AML-193 (cell line): ENCODE measurements around the gene ZFYVE19.
"Not testable (repeated sequence)": the region's sequence is repeated elsewhere in the genome, so short reads cannot be mapped to it uniquely, and the experiment has no call there.

Experiments used
- DNase-seq, 2 experiments: peaks; one replicate each; lab custom pipeline; 2025; lab: John Stamatoyannopoulos, UW

The ZFYVE19 gene

DNA sequence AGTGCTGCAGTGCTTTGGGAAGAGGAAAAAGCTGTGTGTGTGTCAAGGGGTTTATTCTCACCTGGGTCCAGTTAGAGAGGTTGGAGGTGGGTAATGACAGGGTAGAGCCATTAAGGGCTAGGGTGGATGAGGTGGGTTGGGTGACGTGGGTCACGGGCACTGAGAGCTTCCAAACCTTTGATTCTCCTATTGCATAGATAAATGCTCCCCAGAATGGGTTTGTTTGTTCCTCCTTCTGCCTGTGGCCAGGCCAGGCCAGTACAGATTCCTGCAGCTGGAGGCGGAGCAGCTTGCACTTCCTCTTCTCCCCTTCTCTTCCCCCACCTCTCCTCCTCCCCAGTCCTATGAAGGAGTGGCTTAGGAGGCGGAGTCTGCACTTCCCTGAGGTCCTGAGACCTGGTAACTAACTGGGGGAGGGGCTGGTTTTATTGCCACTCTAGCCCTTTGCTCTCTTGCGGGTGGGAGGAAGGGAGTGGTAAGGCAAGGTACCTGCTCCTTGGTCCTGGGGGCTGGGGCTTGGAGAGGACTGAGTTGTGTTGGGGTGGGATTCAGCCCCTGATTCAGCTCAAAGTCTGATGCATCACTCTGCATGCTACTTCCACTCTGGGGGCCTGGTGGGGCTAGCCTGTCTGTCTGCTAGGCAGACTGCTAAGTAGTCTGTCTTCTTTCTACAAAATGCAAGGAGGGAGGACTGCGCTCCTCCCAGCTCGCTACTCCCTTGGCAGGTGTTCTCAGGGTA is 40.5 kb downstream of the ZFYVE19 start:
- DNase-seq = peak; percentile 83 to 94

DNA sequence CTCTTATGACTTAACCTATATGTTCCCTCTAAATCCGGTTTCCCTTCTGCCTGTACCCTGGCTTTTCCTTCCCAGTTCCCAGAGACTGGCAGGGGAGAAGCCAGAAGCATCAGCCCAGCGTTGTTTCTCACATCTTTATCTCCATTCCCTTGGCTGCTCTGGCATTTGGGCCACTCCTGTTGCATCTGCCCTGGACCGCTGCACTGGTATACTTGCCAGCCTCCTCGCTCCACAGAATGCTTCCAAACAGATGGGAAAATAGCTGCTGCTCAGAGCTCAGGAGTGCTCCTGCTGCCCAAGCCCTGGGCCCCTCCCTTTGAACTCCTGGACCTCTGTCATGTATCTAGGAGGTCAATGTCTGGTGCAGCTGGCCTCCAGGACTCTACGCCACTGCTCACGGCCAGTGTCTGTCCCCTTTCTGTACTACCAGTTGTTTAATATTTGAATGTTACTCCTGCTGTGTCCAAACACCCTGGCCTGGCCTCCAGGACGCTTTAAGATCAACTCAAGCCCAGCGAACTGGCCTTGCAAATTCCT is 43.8 kb downstream of the ZFYVE19 start:
- no peak for DNase-seq

DNA sequence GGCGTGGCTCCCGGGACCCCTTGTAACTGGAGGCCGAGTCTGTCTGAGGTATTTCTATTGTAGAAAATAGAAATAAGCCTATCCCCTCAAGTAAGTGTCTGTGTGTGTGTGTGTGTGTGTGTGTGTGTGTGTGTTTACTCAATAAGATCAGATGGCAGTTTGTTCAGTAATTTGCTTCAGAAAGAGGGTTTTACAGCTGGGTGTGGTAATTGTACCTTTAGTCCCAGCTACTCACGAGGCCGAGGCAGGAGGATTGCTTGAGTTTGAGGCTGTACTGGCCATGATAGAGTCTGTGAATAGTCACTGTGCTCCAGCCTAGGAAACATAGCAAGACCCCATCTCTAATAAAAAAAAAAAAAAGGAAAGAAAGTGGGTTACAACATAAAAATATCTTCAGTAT is 45.6 kb downstream of the ZFYVE19 start:
- DNase-seq = no peak

DNA sequence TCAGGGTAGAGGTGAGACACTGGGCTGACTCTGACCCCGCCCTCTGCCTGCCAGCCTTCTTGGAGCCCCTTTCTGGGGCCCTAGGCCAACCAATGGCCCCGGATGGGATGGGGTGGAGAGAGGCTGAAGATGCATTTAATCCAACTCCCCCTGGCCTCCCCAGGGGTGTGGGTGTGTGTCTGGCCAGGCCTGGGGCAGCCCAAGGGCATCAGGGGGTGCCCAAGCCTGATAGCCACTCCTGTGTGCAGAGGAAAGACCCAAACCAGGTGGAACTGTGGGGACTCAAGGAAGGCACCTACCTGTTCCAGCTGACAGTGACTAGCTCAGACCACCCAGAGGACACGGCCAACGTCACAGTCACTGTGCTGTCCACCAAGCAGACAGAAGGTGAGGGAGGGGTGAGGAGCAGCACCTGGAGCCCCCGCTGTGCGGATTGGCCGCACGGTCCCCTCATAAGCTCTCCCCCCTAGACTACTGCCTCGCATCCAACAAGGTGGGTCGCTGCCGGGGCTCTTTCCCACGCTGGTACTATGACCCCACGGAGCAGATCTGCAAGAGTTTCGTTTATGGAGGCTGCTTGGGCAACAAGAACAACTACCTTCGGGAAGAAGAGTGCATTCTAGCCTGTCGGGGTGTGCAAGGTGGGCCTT is 46.5 kb downstream of the ZFYVE19 start:
- DNase-seq = no peak

DNA sequence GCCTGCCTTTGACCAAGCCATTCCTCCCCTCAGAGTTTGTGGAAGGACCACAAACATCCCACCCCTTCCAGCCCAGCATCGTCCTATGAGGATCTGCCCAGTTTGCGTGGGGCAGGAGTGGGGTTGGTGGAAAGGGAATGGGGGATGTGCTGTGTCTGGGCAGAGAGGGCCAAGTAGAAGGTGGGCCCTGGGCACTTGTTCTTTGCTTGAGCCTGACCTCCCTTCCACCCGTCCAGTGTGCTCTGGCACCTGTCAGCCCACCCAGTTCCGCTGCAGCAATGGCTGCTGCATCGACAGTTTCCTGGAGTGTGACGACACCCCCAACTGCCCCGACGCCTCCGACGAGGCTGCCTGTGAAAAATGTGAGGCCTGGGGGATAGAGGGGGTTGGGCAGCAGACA is 47.3 kb downstream of the ZFYVE19 start:
- DNase-seq = no peak

DNA sequence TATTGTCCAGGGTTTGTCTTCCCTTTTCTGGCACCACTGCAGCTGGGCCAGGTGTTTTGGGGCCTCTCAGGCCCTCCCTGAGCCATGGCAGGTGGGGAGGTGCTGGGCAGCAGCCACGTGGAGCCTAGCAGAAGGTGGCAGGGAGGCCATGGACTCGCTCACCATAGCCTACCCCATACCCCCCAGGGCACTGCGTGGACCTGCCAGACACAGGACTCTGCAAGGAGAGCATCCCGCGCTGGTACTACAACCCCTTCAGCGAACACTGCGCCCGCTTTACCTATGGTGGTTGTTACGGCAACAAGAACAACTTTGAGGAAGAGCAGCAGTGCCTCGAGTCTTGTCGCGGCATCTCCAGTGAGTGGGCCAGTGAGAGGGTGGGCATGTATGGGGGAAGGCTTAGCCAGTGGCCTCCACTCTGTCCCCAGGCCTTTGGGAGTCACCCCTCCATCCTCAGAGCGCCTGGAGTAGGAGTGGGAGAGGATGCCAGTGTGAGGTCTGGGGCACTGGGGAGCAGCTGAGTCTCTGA is 48.9 kb downstream of the ZFYVE19 start:
- no peak for DNase-seq

DNA sequence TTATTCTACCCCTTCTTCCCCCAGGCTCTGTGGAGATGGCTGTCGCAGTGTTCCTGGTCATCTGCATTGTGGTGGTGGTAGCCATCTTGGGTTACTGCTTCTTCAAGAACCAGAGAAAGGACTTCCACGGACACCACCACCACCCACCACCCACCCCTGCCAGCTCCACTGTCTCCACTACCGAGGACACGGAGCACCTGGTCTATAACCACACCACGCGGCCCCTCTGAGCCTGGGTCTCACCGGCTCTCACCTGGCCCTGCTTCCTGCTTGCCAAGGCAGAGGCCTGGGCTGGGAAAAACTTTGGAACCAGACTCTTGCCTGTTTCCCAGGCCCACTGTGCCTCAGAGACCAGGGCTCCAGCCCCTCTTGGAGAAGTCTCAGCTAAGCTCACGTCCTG is 49.9 kb downstream of the ZFYVE19 start:
- no peak for DNase-seq

DNA sequence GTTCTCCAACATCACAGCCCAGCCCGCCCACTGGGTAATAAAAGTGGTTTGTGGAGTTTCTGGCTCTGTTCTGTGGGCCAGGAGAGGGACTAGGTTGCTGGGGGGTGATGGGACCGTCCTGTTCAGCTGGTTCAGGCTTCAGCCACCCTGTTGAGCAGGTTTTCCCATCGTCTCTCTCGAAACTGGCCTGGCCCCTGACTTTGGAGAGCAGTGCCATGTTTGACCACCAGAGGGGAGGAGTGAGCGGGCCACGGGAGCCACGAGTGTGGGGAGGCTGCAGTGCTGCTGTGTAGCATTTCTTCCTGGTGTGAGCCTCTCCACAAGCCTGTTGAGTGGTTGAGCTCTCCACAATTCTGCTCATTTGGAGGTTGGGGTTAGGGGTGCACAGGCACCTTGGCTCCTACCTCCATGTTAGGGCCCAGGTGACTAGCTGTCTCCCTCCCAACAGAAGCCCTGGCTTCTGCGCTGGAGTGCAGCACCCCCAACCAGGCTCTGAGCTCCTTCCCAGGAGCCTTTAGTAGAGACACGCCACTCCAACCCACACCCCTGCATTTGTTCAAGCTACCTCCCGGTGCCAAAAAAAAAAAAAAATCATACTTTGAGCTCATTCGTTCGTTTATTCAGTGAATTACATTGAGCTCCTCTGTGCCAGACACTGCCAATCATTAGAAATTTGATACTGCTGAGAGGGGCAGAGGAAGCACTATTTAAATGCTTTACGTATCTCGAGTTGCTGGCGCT is 50.9 kb downstream of the ZFYVE19 start:
- peak; percentile 50 to 63 for DNase-seq

DNA sequence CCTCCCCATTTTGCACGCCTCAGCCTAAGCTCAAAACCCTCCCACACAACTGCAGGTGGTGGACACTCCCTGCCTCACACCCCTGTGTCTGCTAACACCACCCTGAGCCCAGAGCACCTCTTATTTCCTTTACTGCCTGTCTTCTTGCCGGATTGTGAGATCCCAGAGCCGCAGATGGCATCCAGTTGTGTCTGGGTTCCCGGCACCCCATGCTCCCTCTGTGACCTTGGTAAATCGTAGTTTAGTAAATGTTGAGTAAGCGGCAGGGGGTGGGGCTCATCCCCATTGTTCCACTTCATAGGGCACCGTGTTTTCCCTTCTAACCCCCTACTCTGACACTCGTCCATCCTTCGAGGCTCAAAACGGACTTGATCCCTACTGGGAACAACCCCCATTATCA is 51.8 kb downstream of the ZFYVE19 start:
- no peak for DNase-seq

DNA sequence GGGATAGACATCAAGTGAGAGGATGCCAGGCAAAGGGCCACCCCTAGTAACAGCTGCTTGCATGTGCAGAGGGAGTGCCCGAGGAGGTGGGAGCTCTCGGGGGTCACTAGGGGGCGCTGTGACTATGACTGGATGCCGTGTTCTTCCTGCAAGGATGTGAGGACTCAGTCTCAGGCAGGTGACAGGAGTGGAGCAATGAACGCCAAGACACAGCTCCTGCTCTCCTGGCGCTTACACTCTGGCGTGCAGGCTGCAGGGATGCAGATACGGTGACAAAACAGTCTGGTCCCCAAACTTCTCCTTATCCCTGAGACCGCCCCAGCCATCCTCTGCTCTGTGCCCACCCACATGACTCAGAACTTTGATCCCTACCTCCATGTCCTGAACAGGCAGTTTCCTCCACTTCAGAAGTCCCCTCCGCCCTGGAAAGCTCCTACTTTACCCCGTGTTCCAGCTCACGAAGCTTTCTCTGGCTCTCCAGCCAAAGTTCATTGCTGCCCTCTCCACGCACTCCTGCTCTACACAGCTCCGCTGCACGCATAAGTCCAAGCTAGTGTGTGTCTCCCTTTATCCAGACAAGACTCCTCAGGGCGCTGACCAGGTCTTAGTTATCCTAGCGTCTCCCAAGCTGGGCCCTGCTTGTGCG is 52.4 kb downstream of the ZFYVE19 start:
- DNase-seq = peak; percentile 54 to 59

DNA sequence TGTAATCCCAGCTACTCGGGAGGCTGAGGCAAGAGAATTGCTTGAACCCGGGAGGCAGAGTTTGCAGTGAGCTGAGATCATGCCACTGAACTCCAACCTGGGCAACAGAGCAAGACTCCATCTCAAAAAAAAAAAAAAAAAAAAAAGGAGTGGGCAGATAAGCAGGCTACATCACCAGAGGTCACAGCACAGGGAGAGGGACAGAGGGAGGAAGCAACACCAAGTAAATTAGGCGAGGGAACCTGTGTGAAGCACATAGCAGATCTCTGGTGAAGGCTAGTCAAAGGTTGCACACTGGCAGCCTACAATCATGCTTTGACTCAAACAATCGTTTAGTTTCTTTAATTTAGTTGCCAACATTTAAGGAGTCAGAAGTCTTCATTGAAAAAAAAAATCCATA is 54.3 kb downstream of the ZFYVE19 start:
- DNase-seq = not testable (repeated sequence)

DNA sequence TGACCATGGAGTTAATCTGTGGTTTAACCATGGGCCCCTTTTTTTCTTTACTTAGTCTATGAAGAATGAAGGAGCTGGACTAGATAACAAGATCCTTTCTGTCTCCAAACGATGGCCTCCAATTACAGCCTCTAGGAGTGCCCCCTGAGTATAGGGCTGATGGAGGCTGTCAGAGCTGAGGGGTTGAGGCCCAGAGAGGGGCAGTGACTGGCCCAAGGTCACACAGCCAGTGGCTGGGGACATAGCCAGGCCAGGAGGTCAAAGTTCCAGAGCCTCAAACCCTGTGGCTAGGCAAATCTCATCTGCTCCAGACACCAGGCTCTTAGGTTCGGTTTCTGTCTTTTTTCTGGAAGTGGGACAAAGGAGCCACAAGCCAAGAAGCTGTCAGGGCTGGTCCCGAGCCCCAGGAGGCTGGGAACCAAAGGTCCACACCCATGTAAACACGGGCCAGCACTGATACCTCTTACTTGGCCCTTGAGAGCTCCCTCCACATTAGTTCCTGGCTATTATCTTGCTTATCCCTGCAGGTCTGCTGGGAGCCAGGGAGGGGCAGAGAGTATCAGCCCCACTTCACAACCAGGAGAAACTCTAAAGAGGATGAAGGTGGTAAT is 56.9 kb downstream of the ZFYVE19 start:
- no peak for DNase-seq
